OCI-LY1 (cell line): ENCODE data around the gene TBX10.

Source experiments
- H2AFZ ChIP-seq: fragments of 200-600 bp; sonication (generic), shearing (Covaris generic); 2 replicates; pipeline ENCODE4 v1.6.0; 2014; ENCODE audit warnings: antibody characterized with exemption, mild to moderate bottlenecking, low read length
- H3F3A ChIP-seq: fragments of 200-600 bp; sonication (generic), shearing (Covaris generic); 2 replicates; pipeline ENCODE4 v1.6.0; 2014; ENCODE audit warnings: mild to moderate bottlenecking, antibody characterized with exemption, low read length, moderate library complexity; ENCODE audit not compliant: insufficient read depth
- H3K27ac ChIP-seq: fragments of 200-600 bp; sonication (generic); 2 replicates; pipeline ENCODE4 v1.5.1; 2014; ENCODE audit warnings: low read length, mixed run types, mild to moderate bottlenecking, low read depth; ENCODE audit not compliant: poor library complexity, severe bottlenecking
- H3K27me3 ChIP-seq: fragments of 200-600 bp; sonication (generic); 2 replicates; pipeline ENCODE4 v1.6.0; 2014; ENCODE audit warnings: antibody characterized with exemption, mild to moderate bottlenecking, low read length, moderate library complexity; ENCODE audit not compliant: insufficient read depth
- H3K36me3 ChIP-seq: fragments of 200-600 bp; sonication (generic); 2 replicates; pipeline ENCODE4 v1.6.1; 2014; ENCODE audit warnings: mild to moderate bottlenecking, antibody characterized with exemption, low read length, moderate library complexity, mixed read lengths; ENCODE audit not compliant: insufficient read depth
- H3K4me1 ChIP-seq: fragments of 200-600 bp; sonication (generic); 2 replicates; pipeline ENCODE4 v1.5.1; 2014; ENCODE audit warnings: mild to moderate bottlenecking, low read length, moderate library complexity; ENCODE audit not compliant: insufficient read depth, severe bottlenecking
- H3K4me2 ChIP-seq: fragments of 200-600 bp; sonication (generic), shearing (Covaris generic); 2 replicates; pipeline ENCODE4 v1.6.1; 2014; ENCODE audit warnings: low read length
- H3K4me3 ChIP-seq: fragments of 200-600 bp; sonication (generic); 2 replicates; pipeline ENCODE4 v1.5.1; 2014; ENCODE audit warnings: low read length, low read depth, mild to moderate bottlenecking, mixed read lengths; ENCODE audit not compliant: poor library complexity, severe bottlenecking
- H3K79me2 ChIP-seq: fragments of 200-600 bp; shearing (Covaris generic); 2 replicates; pipeline ENCODE4 v1.6.1; 2016; ENCODE audit warnings: mixed run types, low read length, mixed read lengths; ENCODE audit not compliant: insufficient read depth
- H3K9ac ChIP-seq: fragments of 200-600 bp; sonication (generic), shearing (Covaris generic); 2 replicates; pipeline ENCODE4 v1.6.1; 2014; ENCODE audit warnings: mild to moderate bottlenecking, low read length, mixed read lengths
- H3K9me2 ChIP-seq: fragments of 200-600 bp; sonication (generic), shearing (Covaris generic); 2 replicates; pipeline ENCODE4 v1.6.1; 2014; ENCODE audit warnings: low read depth, mild to moderate bottlenecking, low read length, mixed read lengths
- H3K9me3 ChIP-seq: fragments of 200-600 bp; shearing (Covaris generic); 2 replicates; pipeline ENCODE4 v1.6.1; 2014; ENCODE audit warnings: low read length, mixed read lengths
- H4K20me1 ChIP-seq: fragments of 200-600 bp; sonication (generic), shearing (Covaris generic); 2 replicates; pipeline ENCODE4 v1.6.0; 2016; ENCODE audit warnings: mild to moderate bottlenecking, low read length; ENCODE audit not compliant: insufficient read depth
- CTCF ChIP-seq: fragments of 200-600 bp; sonication (generic), shearing (Covaris generic); IDR thresholded peaks from 2 replicates; pipeline ENCODE4 v1.5.1; 2017; ENCODE audit warnings: mild to moderate bottlenecking, antibody characterized with exemption, low read length, moderate library complexity, mixed read lengths
- EZH2 ChIP-seq: fragments of 200-600 bp; sonication (generic), shearing (Covaris generic); IDR thresholded peaks from 2 replicates; pipeline ENCODE4 v1.8.0; 2017; ENCODE audit warnings: borderline replicate concordance, mixed run types, mild to moderate bottlenecking, antibody characterized with exemption, low read length, moderate library complexity, mixed read lengths

Gene TBX10

GRCh38 chr11:67634366-67635230 lies 5.0 kb downstream of the TBX10 start:
- Histone ChIP-seq H3K4me1 (peaks cover 6% of the 10 kb centered on the region), H3K27ac (no peak overlapping the region), H4K20me1 (no peaks in the 10 kb centered on the region), H3K27me3 (peaks cover 9% of the 10 kb centered on the region; the same call in 1 of the 2 replicates), H3K9me2 (no peaks in the 10 kb centered on the region), H3K9me3 (no peaks in the 10 kb centered on the region), H3K9ac (no peak overlapping the region), H3K36me3 (no peaks in the 10 kb centered on the region), H3K4me3 (no peak overlapping the region), H2AFZ (no peak overlapping the region), H3F3A (no peaks in the 10 kb centered on the region), H3K79me2 (no peaks in the 10 kb centered on the region), H3K4me2 (no peak overlapping the region)
- TF ChIP-seq CTCF (no peak), EZH2 (no peak)

- no peaks in the 10 kb centered on the region for H3K9me2 ChIP-seq
- no peaks in the 10 kb centered on the region for H3K9me3 ChIP-seq
- no peak overlapping the region for H3K27ac ChIP-seq
- H3K9ac ChIP-seq: no peak overlapping the region
- H3K4me3 ChIP-seq: no peak overlapping the region
- no peaks in the 10 kb centered on the region for H3K79me2 ChIP-seq
- peaks cover 9% of the 10 kb centered on the region; the same call in 1 of the 2 replicates for H3K27me3 ChIP-seq
- H3K4me2 ChIP-seq: no peak overlapping the region
- TF ChIP-seq CTCF (no peak), EZH2 (no peak)
- no peaks in the 10 kb centered on the region for H4K20me1 ChIP-seq
- no peaks in the 10 kb centered on the region for H3K36me3 ChIP-seq
- no peak overlapping the region for H2AFZ ChIP-seq
- H3F3A ChIP-seq: no peaks in the 10 kb centered on the region
- H3K4me1 ChIP-seq: peaks cover 13% of the 10 kb centered on the region
Measured at GRCh38 chr11:67633758-67634365, 5.7 kb downstream of the TBX10 start.

GRCh38 chr11:67632982-67633755 lies 6.4 kb downstream of the TBX10 start:
- no peaks in the 10 kb centered on the region for H3K36me3 ChIP-seq
- no peak overlapping the region for H2AFZ ChIP-seq
- H4K20me1 ChIP-seq: no peaks in the 10 kb centered on the region
- no peaks in the 10 kb centered on the region for H3K79me2 ChIP-seq
- TF ChIP-seq CTCF (no peak), EZH2 (no peak)
- H3K9me2 ChIP-seq: no peaks in the 10 kb centered on the region
- H3K27ac ChIP-seq: no peak overlapping the region
- H3K9me3 ChIP-seq: no peaks in the 10 kb centered on the region
- no peaks in the 10 kb centered on the region for H3F3A ChIP-seq
- H3K9ac ChIP-seq: no peak overlapping the region
- H3K4me3 ChIP-seq: no peak overlapping the region
- H3K4me1 ChIP-seq: peaks cover 18% of the 10 kb centered on the region
- peaks cover 9% of the 10 kb centered on the region; the same call in 1 of the 2 replicates for H3K27me3 ChIP-seq
- H3K4me2 ChIP-seq: no peak overlapping the region
